ENCODE results near the gene KDR. TPM values are rescaled to one million over a fixed set of nuclear protein-coding genes. Genes with fewer than 3 reads are reported as not detected.

The KDR gene
- total RNA-seq, 1 donor from 2014 or later: 19.4 TPM

DNA sequence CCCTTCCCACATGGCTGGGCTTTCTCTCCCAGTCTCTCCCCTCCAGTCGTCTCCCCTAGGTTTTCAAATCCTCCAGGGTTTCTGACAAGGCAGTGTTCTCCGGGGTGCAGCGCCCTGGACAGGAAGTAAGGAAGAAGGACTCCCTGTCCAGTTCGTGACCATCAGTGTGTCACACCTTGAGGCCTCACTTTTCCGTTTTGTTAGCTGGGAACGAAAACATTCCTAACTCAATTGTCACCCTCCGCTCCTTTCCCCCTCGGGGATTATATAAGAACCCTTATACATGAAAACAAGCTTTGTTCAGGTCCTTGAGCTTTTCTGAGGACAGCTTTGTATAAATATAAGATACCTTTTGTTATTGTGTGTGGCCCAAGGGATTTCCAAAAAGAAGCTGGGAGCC is 92.1 kb downstream of the KDR start:
- no peaks in the 10 kb centered on the region for H3K27me3 ChIP-seq
- H3K27ac ChIP-seq: no peak overlapping the region
- DNase-seq (ENCODE audit: extremely low spot score in 2 of 2): no peak
- TF ChIP-seq, protein P1, sequence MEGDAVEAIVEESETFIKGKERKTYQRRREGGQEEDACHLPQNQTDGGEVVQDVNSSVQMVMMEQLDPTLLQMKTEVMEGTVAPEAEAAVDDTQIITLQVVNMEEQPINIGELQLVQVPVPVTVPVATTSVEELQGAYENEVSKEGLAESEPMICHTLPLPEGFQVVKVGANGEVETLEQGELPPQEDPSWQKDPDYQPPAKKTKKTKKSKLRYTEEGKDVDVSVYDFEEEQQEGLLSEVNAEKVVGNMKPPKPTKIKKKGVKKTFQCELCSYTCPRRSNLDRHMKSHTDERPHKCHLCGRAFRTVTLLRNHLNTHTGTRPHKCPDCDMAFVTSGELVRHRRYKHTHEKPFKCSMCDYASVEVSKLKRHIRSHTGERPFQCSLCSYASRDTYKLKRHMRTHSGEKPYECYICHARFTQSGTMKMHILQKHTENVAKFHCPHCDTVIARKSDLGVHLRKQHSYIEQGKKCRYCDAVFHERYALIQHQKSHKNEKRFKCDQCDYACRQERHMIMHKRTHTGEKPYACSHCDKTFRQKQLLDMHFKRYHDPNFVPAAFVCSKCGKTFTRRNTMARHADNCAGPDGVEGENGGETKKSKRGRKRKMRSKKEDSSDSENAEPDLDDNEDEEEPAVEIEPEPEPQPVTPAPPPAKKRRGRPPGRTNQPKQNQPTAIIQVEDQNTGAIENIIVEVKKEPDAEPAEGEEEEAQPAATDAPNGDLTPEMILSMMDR (IDR thresholded peaks at IDR 0.05): no peak
- TF ChIP-seq POLR2A (IDR thresholded peaks at IDR 0.05) (no peak), POLR2AphosphoS5 (IDR thresholded peaks at IDR 0.05; ENCODE audit: insufficient read depth in 1 of 2, low read depth in 1 of 2) (no peak)
- no peaks in the 10 kb centered on the region for H3K9me3 ChIP-seq
- H3K4me1 ChIP-seq: peaks cover 10% of the 10 kb centered on the region
- H3K4me3 ChIP-seq: no peak overlapping the region
- intact Hi-C loops (cut with DNase I): no loop called here
- no peaks in the 10 kb centered on the region for H3K36me3 ChIP-seq

DNA sequence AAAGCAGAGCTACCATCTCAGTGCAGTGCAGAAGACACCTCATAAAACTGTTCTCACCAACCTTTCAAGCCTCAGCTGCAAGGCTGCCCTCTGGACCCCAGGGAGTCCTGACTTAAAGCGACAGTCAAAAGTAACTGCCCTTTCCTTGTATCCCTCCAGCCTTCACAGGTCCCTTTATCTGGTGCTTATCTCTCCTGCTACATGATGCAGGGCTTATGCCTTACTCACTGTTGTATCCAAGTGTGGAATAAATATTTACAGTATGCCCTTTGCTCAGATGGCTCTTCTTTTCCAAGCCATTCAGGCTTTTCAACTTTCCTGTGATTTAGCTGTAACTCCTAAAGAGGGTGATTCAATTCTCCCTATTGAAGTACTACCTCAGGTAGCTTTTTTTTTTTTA is 92.6 kb downstream of the KDR start:
- H3K9me3 ChIP-seq: no peaks in the 10 kb centered on the region
- H3K4me1 ChIP-seq: peaks cover 10% of the 10 kb centered on the region
- intact Hi-C loops (cut with DNase I): no loop called here
- no peak for DNase-seq (ENCODE audit: extremely low spot score in 2 of 2)
- H3K4me3 ChIP-seq: no peak overlapping the region
- H3K36me3 ChIP-seq: no peaks in the 10 kb centered on the region
- no peak overlapping the region for H3K27ac ChIP-seq
- no peaks in the 10 kb centered on the region for H3K27me3 ChIP-seq
- TF ChIP-seq POLR2A (IDR thresholded peaks at IDR 0.05) (no peak), POLR2AphosphoS5 (IDR thresholded peaks at IDR 0.05; ENCODE audit: insufficient read depth in 1 of 2, low read depth in 1 of 2) (no peak)
- TF ChIP-seq, protein P1 (IDR thresholded peaks at IDR 0.05): no peak

DNA sequence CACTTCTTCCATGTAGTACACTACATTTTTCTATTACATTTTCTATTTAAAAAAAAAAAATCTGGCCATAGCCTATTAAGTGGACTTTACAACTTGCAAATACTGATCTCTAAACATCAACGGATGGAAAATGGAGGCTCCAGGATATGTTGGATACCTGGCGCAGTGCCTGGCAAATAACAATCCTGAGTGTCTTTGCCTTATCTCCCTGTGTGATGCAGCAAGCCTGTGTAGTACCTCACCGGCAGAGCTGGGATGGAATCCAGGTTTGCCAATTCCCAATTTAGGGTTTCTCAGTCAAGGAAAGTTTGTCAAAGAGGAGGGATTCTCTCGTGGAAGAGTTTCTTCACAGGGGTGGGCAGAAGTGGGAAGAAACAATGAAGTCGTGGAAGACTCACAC is 93.2 kb downstream of the KDR start:
- Histone ChIP-seq H3K4me1 (peaks cover 6% of the 10 kb centered on the region), H3K4me3 (no peak overlapping the region), H3K27me3 (no peaks in the 10 kb centered on the region), H3K27ac (no peak overlapping the region), H3K9me3 (no peaks in the 10 kb centered on the region), H3K36me3 (no peaks in the 10 kb centered on the region)
- no peak for DNase-seq (ENCODE audit: extremely low spot score in 2 of 2)
- intact Hi-C loops (cut with DNase I): no loop called here
- TF ChIP-seq POLR2AphosphoS5 (IDR thresholded peaks at IDR 0.05; ENCODE audit: insufficient read depth in 1 of 2, low read depth in 1 of 2): no peak
- TF ChIP-seq, protein P1 (IDR thresholded peaks at IDR 0.05): no peak
- TF ChIP-seq POLR2A (IDR thresholded peaks at IDR 0.05): no peak

DNA sequence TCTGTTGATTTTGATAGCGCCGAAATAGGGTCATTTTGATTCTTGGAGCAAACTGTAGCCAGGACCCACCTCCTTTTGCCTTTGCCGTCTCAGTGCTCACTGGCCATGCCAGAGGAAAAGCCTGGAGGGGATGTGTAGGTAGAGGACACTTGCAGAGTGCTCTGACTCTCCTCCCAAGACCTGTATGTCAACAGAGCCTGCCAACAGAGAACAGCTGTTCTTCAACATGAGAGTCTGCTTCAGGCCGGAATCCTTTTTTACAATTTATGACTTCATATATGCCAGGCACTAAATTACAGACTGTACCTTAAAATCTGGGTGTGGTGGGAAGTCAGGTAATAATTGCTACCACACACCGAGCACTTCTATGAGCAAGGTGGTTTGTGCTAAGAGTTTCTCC is 94.2 kb downstream of the KDR start:
- TF ChIP-seq POLR2AphosphoS5 (IDR thresholded peaks at IDR 0.05; ENCODE audit: insufficient read depth in 1 of 2, low read depth in 1 of 2): peak in 1 of 2 donors; percentile 18
- TF ChIP-seq, protein P1 (IDR thresholded peaks at IDR 0.05): no peak
- Histone ChIP-seq H3K27me3 (no peaks in the 10 kb centered on the region), H3K27ac (no peak overlapping the region), H3K4me1 (no peaks in the 10 kb centered on the region), H3K9me3 (no peaks in the 10 kb centered on the region), H3K36me3 (no peaks in the 10 kb centered on the region), H3K4me3 (no peak overlapping the region)
- intact Hi-C loops (cut with DNase I): no loop called here
- DNase-seq (ENCODE audit: extremely low spot score in 2 of 2): no peak

DNA sequence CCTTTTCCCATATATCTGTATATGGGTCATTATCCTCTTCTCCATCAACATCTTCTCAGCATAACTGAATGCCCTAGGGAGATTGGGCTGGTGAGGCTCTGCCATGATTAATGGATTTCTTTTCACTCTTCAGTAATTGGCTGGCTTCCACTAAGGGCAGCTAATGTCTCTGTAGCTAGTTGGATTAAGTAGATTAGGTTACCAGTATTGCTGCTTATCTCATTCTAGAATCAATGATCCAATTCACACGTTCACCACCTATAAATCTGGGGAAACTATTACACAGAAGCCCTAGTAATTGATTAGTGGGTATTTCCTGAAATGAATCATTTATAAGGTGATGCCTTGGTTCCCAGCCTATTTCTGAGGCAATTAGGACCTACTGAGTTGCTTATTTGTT is 94.8 kb downstream of the KDR start:
- Histone ChIP-seq H3K27me3 (no peaks in the 10 kb centered on the region), H3K9me3 (no peaks in the 10 kb centered on the region), H3K27ac (no peak overlapping the region), H3K36me3 (no peaks in the 10 kb centered on the region), H3K4me3 (no peak overlapping the region), H3K4me1 (no peaks in the 10 kb centered on the region)
- TF ChIP-seq POLR2A (IDR thresholded peaks at IDR 0.05) (no peak), POLR2AphosphoS5 (IDR thresholded peaks at IDR 0.05; ENCODE audit: insufficient read depth in 1 of 2, low read depth in 1 of 2) (no peak)
- TF ChIP-seq, protein P1 (IDR thresholded peaks at IDR 0.05): no peak
- DNase-seq (ENCODE audit: extremely low spot score in 2 of 2): no peak
- intact Hi-C loops (cut with DNase I): no loop called here
